Right lobe of liver (tissue), 4 donors: ENCODE results near the gene PPFIA4.

ENCODE experiments used
- CTCF ChIP-seq, 4 donors: fragments of 200-600 bp in 3 of 4; fragments of 450-650 bp in 1 of 4; IDR thresholded peaks; one replicate each; pipeline versions ENCODE4 v1.5.1 to v1.8.0; 2016 to 2022; ENCODE audit warnings: antibody characterized with exemption in 4 of 4, mild to moderate bottlenecking in 2 of 4
- POLR2A ChIP-seq: fragments of 450-650 bp; IDR thresholded peaks from one replicate; pipeline ENCODE4 v1.6.1; 2017; ENCODE audit warnings: antibody characterized with exemption, mild to moderate bottlenecking
- donor health status: DM: no; HTN: no; CAD: no.
- donor health status: DM: no; HTN: no; CAD: no.
- donor health status: DM: no; HTN: yes; CAD: no.

GRCh38 chr1:202987922-202988583, 38.2 kb upstream of the PPFIA4 start:
- no peak for TF ChIP-seq POLR2A
- TF ChIP-seq CTCF (IDR thresholded peaks at IDR 0.05): no peak
